GM12878 (cell line): ENCODE data around the gene TFRC. TPM values are rescaled to one million over a fixed set of nuclear protein-coding genes. Genes with fewer than 3 reads are reported as not detected.
"Not testable (repeated sequence)": the region's sequence is repeated elsewhere in the genome, so short reads cannot be mapped to it uniquely, and the experiment has no call there.

ENCODE experiments used
- ATAC-seq: fragments of 200-7000 bp; cut with Tn5 transposase; 3 replicates; pipeline ENCODE4 v1.9.1; 2020; ENCODE audit warnings: mild to moderate bottlenecking, moderate library complexity
- BruUV-seq: library from RNA; stranded (reverse); fragments of 400-500 nt; replicated peaks from 2 replicates; lab custom pipeline; 2021; lab: Mats Ljungman, UMichigan
- CTCF ChIA-PET: fragments of 300-600 bp; sonication (Branson Sonifier 250); formaldehyde crosslinking; extraction: SDS; loops from one replicate; lab custom pipeline; 2021; ENCODE audit warnings: inconsistent platforms; lab: Yijun Ruan, JAX
- POLR2A ChIA-PET: fragments of 350-600 bp; formaldehyde crosslinking; extraction: SDS; loops from one replicate; lab custom pipeline; 2021; ENCODE audit warnings: inconsistent platforms; lab: Charles Lee
- RAD21 ChIA-PET: fragments of 300-600 bp; sonication (Branson Sonifier 250); formaldehyde crosslinking; loops from one replicate; lab custom pipeline; 2023; ENCODE audit warnings: antibody characterized with exemption; ENCODE audit not compliant: unreplicated experiment; lab: Charles Lee
- SMC1A ChIA-PET: fragments of 300-600 bp; sonication (Branson Sonifier 250); formaldehyde crosslinking; loops from one replicate; lab custom pipeline; 2023; ENCODE audit not compliant: unreplicated experiment, uncharacterized antibody; lab: Charles Lee
- DNase-seq: peaks from one replicate; pipeline ENCODE4 v3.0.0-alpha.2; 2011; ENCODE audit warnings: low read depth, low spot score
- FAIRE-seq: peaks from 3 replicates; lab custom pipeline; 2011; peaks lifted over from hg19 to GRCh38; lab: Jason Lieb, UNC
- H2AFZ ChIP-seq: 2 replicates; pipeline ENCODE4 v1.6.0; 2011; ENCODE audit warnings: low read depth, low read length, control low read depth; ENCODE audit not compliant: control insufficient read depth
- H3K27ac ChIP-seq: 2 replicates; pipeline ENCODE4 v1.5.1; 2011; ENCODE audit warnings: control low read depth; ENCODE audit not compliant: control insufficient read depth, insufficient read depth
- H3K27me3 ChIP-seq, 2 experiments: replicated peaks in 1 of 2; 2 replicates each; pipeline versions ENCODE4 v1.6.0 to v1.6.1; 2011; ENCODE audit warnings: low read length in 1 of 2; ENCODE audit not compliant: control insufficient read depth in 2 of 2, insufficient read depth in 2 of 2
- H3K36me3 ChIP-seq, 2 experiments: 2 replicates each; pipeline ENCODE4 v1.5.1; 2011; ENCODE audit warnings: low read length in 1 of 2; ENCODE audit not compliant: control insufficient read depth in 2 of 2, insufficient read depth in 2 of 2
- H3K4me1 ChIP-seq: 2 replicates; pipeline ENCODE4 v1.6.1; 2011; ENCODE audit warnings: mild to moderate bottlenecking, low read length, moderate library complexity, mixed read lengths; ENCODE audit not compliant: control insufficient read depth, insufficient read depth
- H3K4me2 ChIP-seq: 2 replicates; pipeline ENCODE4 v1.6.0; 2011; ENCODE audit warnings: control low read depth; ENCODE audit not compliant: control insufficient read depth, insufficient read depth
- H3K4me3 ChIP-seq: fragments of 200-600 bp; sonication (generic); 2 replicates; pipeline ENCODE4 v1.5.1; 2016
- H3K79me2 ChIP-seq: 2 replicates; pipeline ENCODE4 v1.6.0; 2011; ENCODE audit warnings: low read length; ENCODE audit not compliant: control insufficient read depth, insufficient read depth
- H3K9ac ChIP-seq: 2 replicates; pipeline ENCODE4 v1.8.0; 2011; ENCODE audit warnings: low read length, control low read depth, mixed read lengths; ENCODE audit not compliant: control insufficient read depth, insufficient read depth
- H3K9me3 ChIP-seq: replicated peaks from 3 replicates; pipeline ENCODE4 v1.5.1; 2011; ENCODE audit warnings: mild to moderate bottlenecking, low read length; ENCODE audit not compliant: control insufficient read depth, insufficient read depth
- H4K20me1 ChIP-seq: 2 replicates; pipeline ENCODE4 v1.6.0; 2011; ENCODE audit not compliant: control insufficient read depth, insufficient read depth
- HDGF ChIP-seq: fragments of 450-650 bp; IDR thresholded peaks from 2 replicates; pipeline ENCODE4 v1.6.1; 2016; ENCODE audit warnings: antibody characterized with exemption
- KLF5 ChIP-seq: fragments of 450-650 bp; IDR thresholded peaks from 2 replicates; pipeline ENCODE4 v1.6.1; 2014; ENCODE audit warnings: mild to moderate bottlenecking; ENCODE audit not compliant: partially characterized antibody
- MEF2B ChIP-seq: fragments of 450-650 bp; IDR thresholded peaks from 2 replicates; pipeline ENCODE4 v1.6.1; 2018; ENCODE audit warnings: mild to moderate bottlenecking, moderate library complexity; ENCODE audit not compliant: partially characterized antibody, poor library complexity, severe bottlenecking
- RUNX3 ChIP-seq: IDR thresholded peaks from 2 replicates; pipeline ENCODE4 v1.6.1; 2012; ENCODE audit warnings: low read length, inconsistent platforms
- SREBF1 ChIP-seq: IDR thresholded peaks from 2 replicates; pipeline ENCODE4 v1.6.1; 2012; ENCODE audit warnings: mild to moderate bottlenecking, low read length
- SRF ChIP-seq, 2 experiments: IDR thresholded peaks; 2 replicates each; pipeline ENCODE4 v1.6.1; 2011; ENCODE audit warnings: low read depth in 2 of 2, low read length in 2 of 2, mild to moderate bottlenecking in 1 of 2, moderate library complexity in 1 of 2
- STAT1 ChIP-seq: fragments of 450-650 bp; conservative IDR thresholded peaks from 2 replicates; pipeline ENCODE4 v1.6.1; 2014; ENCODE audit warnings: antibody characterized with exemption, mild to moderate bottlenecking
- ZBED1 ChIP-seq: IDR thresholded peaks from 2 replicates; pipeline ENCODE4 v1.6.1; 2016; ENCODE audit warnings: borderline replicate concordance
- WGBS: methylation state at CpG from one replicate; pipeline ENCODE4 v1.1.6; 2016; ENCODE audit warnings: low lambda C conversion rate; ENCODE audit not compliant: insufficient replicate concordance, insufficient coverage; ENCODE audit errors: missing lambda C conversion rate; 5-methylcytosine and 5-hydroxymethylcytosine counted together
- in situ Hi-C: fragments of 300-500 bp; cut with MboI; formaldehyde crosslinking; loops from 9 replicates; pipeline ENCODE4 v1.14.3; 2018; ENCODE audit warnings: mixed read lengths
- intact Hi-C: fragments of 100-400 bp; cut with micrococcal nuclease; formaldehyde crosslinking; loops from one replicate; pipeline ENCODE4 v1.14.2; 2022; ENCODE audit not compliant: unreplicated experiment
- polyA plus RNA-seq, 11 experiments: library from polyadenylated mRNA; depleted of rRNA in 4 of 11; unstranded in 6 of 11; stranded (reverse) in 5 of 11; fragments of >200 nt; fragmentation: Nextera tagmentation in 4 of 11; fragmentation: Illumina TruSeq in 1 of 11; extraction: Ambion mirVana in 4 of 11; extraction: Trizol in 1 of 11; gene quantifications; 1 replicate in 1 of 11; 2 replicates in 10 of 11; pipeline versions ENCODE4 v1.2.1 to v1.2.3, GENCODE V29; 2011 to 2016; ENCODE audit warnings: inconsistent platforms in 2 of 11, missing spikeins in 2 of 11, low read depth in 1 of 11
- total RNA-seq, 4 experiments: library from RNA; depleted of rRNA in 3 of 4; stranded (reverse); fragments of >200 nt in 3 of 4; fragmentation: Illumina TruSeq in 1 of 4; extraction: Trizol in 1 of 4; gene quantifications; 2 replicates each; pipeline versions ENCODE4 v1.2.1 to v1.2.3, GENCODE V29; 2013 to 2021
- TF ChIP-seq, protein P1 (sequence below): IDR thresholded peaks from 2 replicates; pipeline ENCODE4 v1.6.1; 2012; ENCODE audit warnings: improper control_type of control experiment, low read depth, low read length; ENCODE audit not compliant: insufficient replicate concordance

The TFRC gene
- total and polyA plus RNA-seq, 10 of the 15 experiments (the other 5 are each of a cell fraction or from before 2014, with no cell fraction given), result 123 to 526 (median 316) TPM

DNA sequence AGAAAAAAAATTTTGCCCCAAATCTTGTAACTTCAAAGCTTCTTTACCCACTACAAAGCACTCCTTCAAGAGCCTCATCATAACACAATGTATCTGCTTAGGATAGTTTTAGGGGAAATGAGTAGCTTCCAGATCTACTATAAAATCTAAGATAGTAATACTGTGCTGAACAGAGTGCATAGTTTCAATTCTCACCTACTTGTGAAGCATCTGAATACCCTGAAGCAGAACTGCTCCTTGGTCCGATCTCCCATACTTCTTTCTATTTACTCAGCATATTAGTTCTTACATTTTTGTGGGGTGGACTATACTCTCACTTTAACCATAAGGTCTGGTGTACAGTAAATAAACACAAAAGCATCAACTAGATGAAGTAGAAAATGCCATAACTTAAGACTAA, 9.6 kb downstream of the TFRC start (continued):
- TF ChIP-seq, protein P1, sequence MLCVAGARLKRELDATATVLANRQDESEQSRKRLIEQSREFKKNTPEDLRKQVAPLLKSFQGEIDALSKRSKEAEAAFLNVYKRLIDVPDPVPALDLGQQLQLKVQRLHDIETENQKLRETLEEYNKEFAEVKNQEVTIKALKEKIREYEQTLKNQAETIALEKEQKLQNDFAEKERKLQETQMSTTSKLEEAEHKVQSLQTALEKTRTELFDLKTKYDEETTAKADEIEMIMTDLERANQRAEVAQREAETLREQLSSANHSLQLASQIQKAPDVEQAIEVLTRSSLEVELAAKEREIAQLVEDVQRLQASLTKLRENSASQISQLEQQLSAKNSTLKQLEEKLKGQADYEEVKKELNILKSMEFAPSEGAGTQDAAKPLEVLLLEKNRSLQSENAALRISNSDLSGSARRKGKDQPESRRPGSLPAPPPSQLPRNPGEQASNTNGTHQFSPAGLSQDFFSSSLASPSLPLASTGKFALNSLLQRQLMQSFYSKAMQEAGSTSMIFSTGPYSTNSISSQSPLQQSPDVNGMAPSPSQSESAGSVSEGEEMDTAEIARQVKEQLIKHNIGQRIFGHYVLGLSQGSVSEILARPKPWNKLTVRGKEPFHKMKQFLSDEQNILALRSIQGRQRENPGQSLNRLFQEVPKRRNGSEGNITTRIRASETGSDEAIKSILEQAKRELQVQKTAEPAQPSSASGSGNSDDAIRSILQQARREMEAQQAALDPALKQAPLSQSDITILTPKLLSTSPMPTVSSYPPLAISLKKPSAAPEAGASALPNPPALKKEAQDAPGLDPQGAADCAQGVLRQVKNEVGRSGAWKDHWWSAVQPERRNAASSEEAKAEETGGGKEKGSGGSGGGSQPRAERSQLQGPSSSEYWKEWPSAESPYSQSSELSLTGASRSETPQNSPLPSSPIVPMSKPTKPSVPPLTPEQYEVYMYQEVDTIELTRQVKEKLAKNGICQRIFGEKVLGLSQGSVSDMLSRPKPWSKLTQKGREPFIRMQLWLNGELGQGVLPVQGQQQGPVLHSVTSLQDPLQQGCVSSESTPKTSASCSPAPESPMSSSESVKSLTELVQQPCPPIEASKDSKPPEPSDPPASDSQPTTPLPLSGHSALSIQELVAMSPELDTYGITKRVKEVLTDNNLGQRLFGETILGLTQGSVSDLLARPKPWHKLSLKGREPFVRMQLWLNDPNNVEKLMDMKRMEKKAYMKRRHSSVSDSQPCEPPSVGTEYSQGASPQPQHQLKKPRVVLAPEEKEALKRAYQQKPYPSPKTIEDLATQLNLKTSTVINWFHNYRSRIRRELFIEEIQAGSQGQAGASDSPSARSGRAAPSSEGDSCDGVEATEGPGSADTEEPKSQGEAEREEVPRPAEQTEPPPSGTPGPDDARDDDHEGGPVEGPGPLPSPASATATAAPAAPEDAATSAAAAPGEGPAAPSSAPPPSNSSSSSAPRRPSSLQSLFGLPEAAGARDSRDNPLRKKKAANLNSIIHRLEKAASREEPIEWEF, result no peak
- TF ChIP-seq STAT1 (no peak), HDGF (no peak), MEF2B (no peak), SRF (IDR thresholded peaks at IDR 0.05; ENCODE audit: low read depth in 2 of 2, low read length in 2 of 2) (no peak), KLF5 (no peak), ZBED1 (no peak), SREBF1 (no peak), RUNX3 (no peak)

- H3K79me2 ChIP-seq, result peaks cover 40% of the 10 kb centered on the region
- 95% methylated on average over 3 of the region's 4 CpGs for WGBS
- not testable (repeated sequence) for H3K27me3 ChIP-seq
These were observed 13.1 kb downstream of the TFRC start for GRCh38 chr3:196068812-196069211.

More at GRCh38 chr3:196068812-196069211, 13.1 kb downstream of the TFRC start:
- H3K27ac ChIP-seq, FAIRE-seq, H4K20me1 ChIP-seq, H3K4me2 ChIP-seq, H2AFZ ChIP-seq, intact Hi-C loops, DNase-seq, H3K9me3 ChIP-seq, H3K9ac ChIP-seq, RAD21 ChIA-PET, ATAC-seq, in situ Hi-C loops, H3K4me3 ChIP-seq, BruUV-seq: not testable (repeated sequence)
- ChIA-PET SMC1A (interaction anchor here (1.9 to 6.1 kb wide), 3 partner anchors 11 to 127 kb away, joined by 7 to 151 read pairs (median 80); no protein-coding TSS in a partner anchor), CTCF (interaction anchor here (1.1 to 8.5 kb wide), 3 partner anchors 8 to 130 kb away, joined by 4 to 157 read pairs (median 121); no protein-coding TSS in a partner anchor), POLR2A (interaction anchor here (0.6 to 2.1 kb wide), 4 partner anchors 15 to 173 kb away, joined by 3 to 7 read pairs (median 5); no protein-coding TSS in a partner anchor)
- Histone ChIP-seq H3K36me3 (peaks cover 17 to 58% of the 10 kb centered on the region in 2 experiments), H3K4me1 (peaks cover 14% of the 10 kb centered on the region; the same call in 1 of the 2 replicates)
